H9 (cell line): ENCODE data around the gene IQSEC1. TPM values are rescaled to one million over a fixed set of nuclear protein-coding genes. Genes with fewer than 3 reads are reported as not detected.

Source experiments
- DNase-seq: peaks from one replicate; pipeline ENCODE4 v3.0.0-alpha.2; 2017
- H2AFZ ChIP-seq: one replicate; pipeline ENCODE4 v1.6.1; 2013; ENCODE audit warnings: mild to moderate bottlenecking, low read length, control low read depth, moderate library complexity
- H2AK5ac ChIP-seq: 2 replicates; pipeline ENCODE4 v1.6.1; 2013; ENCODE audit warnings: low read length, control low read depth, mixed read lengths; ENCODE audit not compliant: insufficient read length
- H2BK120ac ChIP-seq: one replicate; pipeline ENCODE4 v1.6.1; 2013; ENCODE audit warnings: low read depth, mild to moderate bottlenecking, low read length, control low read depth, inconsistent platforms; ENCODE audit not compliant: poor library complexity, severe bottlenecking
- H2BK12ac ChIP-seq: 2 replicates; pipeline ENCODE4 v1.6.1; 2013; ENCODE audit warnings: low read length, control low read depth, mixed read lengths, low read depth; ENCODE audit not compliant: insufficient read length
- H2BK15ac ChIP-seq: 2 replicates; pipeline ENCODE4 v1.6.1; 2013; ENCODE audit warnings: low read depth, low read length, control low read depth
- H2BK20ac ChIP-seq: one replicate; pipeline ENCODE4 v1.6.1; 2013; ENCODE audit warnings: low read depth, mild to moderate bottlenecking, low read length, control low read depth, inconsistent platforms; ENCODE audit not compliant: poor library complexity, severe bottlenecking
- H2BK5ac ChIP-seq: 2 replicates; pipeline ENCODE4 v1.6.1; 2013; ENCODE audit warnings: low read length, control low read depth, mixed read lengths; ENCODE audit not compliant: insufficient read length
- H3K14ac ChIP-seq: 2 replicates; pipeline ENCODE4 v1.6.1; 2013; ENCODE audit warnings: low read length, control low read depth; ENCODE audit not compliant: insufficient read depth
- H3K18ac ChIP-seq: 2 replicates; pipeline ENCODE4 v1.6.1; 2013; ENCODE audit warnings: low read depth, mild to moderate bottlenecking, mixed read lengths, low read length, control low read depth; ENCODE audit not compliant: insufficient read length
- H3K23ac ChIP-seq: 2 replicates; pipeline ENCODE4 v1.6.1; 2013; ENCODE audit warnings: low read length, control low read depth, mixed read lengths, low read depth; ENCODE audit not compliant: insufficient read length
- H3K23me2 ChIP-seq: 2 replicates; pipeline ENCODE4 v1.6.1; 2013; ENCODE audit warnings: low read depth, mild to moderate bottlenecking, mixed read lengths, low read length, control low read depth; ENCODE audit not compliant: insufficient read length, poor library complexity, severe bottlenecking
- H3K27ac ChIP-seq: 2 replicates; pipeline ENCODE4 v1.5.1; 2013; ENCODE audit warnings: low read length, control low read depth, mixed read lengths, low read depth; ENCODE audit not compliant: insufficient read length
- H3K27me3 ChIP-seq: 2 replicates; pipeline ENCODE4 v1.6.1; 2013; ENCODE audit warnings: low read length, control low read depth, inconsistent platforms; ENCODE audit not compliant: insufficient read depth
- H3K4ac ChIP-seq: 2 replicates; pipeline ENCODE4 v1.6.1; 2013; ENCODE audit warnings: low read depth, mild to moderate bottlenecking, control low read depth, inconsistent platforms, low read length, moderate library complexity
- H3K4me1 ChIP-seq: 2 replicates; pipeline ENCODE4 v1.6.1; 2013; ENCODE audit warnings: low read length, control low read depth, inconsistent platforms; ENCODE audit not compliant: insufficient read depth
- H3K4me2 ChIP-seq: 2 replicates; pipeline ENCODE4 v1.6.1; 2013; ENCODE audit warnings: low read length, control low read depth, mixed read lengths; ENCODE audit not compliant: insufficient read length, insufficient read depth
- H3K56ac ChIP-seq: 2 replicates; pipeline ENCODE4 v1.6.1; 2013; ENCODE audit warnings: low read depth, mild to moderate bottlenecking, mixed read lengths, low read length, control low read depth; ENCODE audit not compliant: insufficient read length
- H3K79me1 ChIP-seq: 2 replicates; pipeline ENCODE4 v1.6.1; 2013; ENCODE audit warnings: low read depth, mild to moderate bottlenecking, moderate library complexity, low read length, control low read depth, inconsistent platforms; ENCODE audit not compliant: insufficient read depth, poor library complexity, severe bottlenecking
- H3K79me2 ChIP-seq: 2 replicates; pipeline ENCODE4 v1.6.1; 2013; ENCODE audit warnings: low read length, control low read depth, inconsistent platforms; ENCODE audit not compliant: insufficient read depth
- H3K9ac ChIP-seq: 2 replicates; pipeline ENCODE4 v1.6.1; 2013; ENCODE audit warnings: low read length, control low read depth, mixed read lengths; ENCODE audit not compliant: insufficient read length; ENCODE audit errors: extremely low read depth
- H3K9me3 ChIP-seq: one replicate; pipeline ENCODE4 v1.6.1; 2013; ENCODE audit warnings: low read depth, low read length, inconsistent platforms; ENCODE audit not compliant: control insufficient read depth
- H3T11ph ChIP-seq: one replicate; pipeline ENCODE4 v1.6.1; 2013; ENCODE audit warnings: mild to moderate bottlenecking, low read length, control low read depth, inconsistent platforms
- H4K20me1 ChIP-seq: one replicate; pipeline ENCODE4 v1.6.1; 2013; ENCODE audit not compliant: control insufficient read depth, insufficient read length, insufficient read depth
- H4K5ac ChIP-seq: 2 replicates; pipeline ENCODE4 v1.6.1; 2013; ENCODE audit warnings: low read depth, mild to moderate bottlenecking, mixed read lengths, low read length, control low read depth; ENCODE audit not compliant: insufficient read length
- H4K8ac ChIP-seq: replicated peaks from 2 replicates; pipeline ENCODE4 v1.6.1; 2013; ENCODE audit warnings: low read length, control low read depth, mixed read lengths, low read depth; ENCODE audit not compliant: insufficient read length
- H4K91ac ChIP-seq: 2 replicates; pipeline ENCODE4 v1.6.1; 2013; ENCODE audit warnings: low read depth, mild to moderate bottlenecking, moderate library complexity, mixed read lengths, low read length, control low read depth; ENCODE audit not compliant: insufficient read length
- H3K27ac Mint-ChIP-seq, 3 experiments: 2 replicates in 2 of 3; 3 replicates in 1 of 3; pipeline ENCODE4 v1.8.0; 2020 to 2021; ENCODE audit warnings: mixed read lengths in 3 of 3, mild to moderate bottlenecking in 1 of 3, moderate library complexity in 1 of 3
- H3K27me3 Mint-ChIP-seq: 2 replicates; pipeline ENCODE4 v1.8.0; 2021; ENCODE audit warnings: low read depth, mild to moderate bottlenecking, moderate library complexity, mixed read lengths
- H3K36me3 Mint-ChIP-seq, 3 experiments: 2 replicates in 2 of 3; 3 replicates in 1 of 3; pipeline ENCODE4 v1.8.0; 2020 to 2021; ENCODE audit warnings: low read depth in 3 of 3, mixed read lengths in 3 of 3; ENCODE audit not compliant: insufficient read depth in 1 of 3
- H3K4me1 Mint-ChIP-seq, 2 experiments: 2 replicates each; pipeline ENCODE4 v1.8.0; 2020; ENCODE audit warnings: mixed read lengths in 2 of 2
- H3K4me3 Mint-ChIP-seq, 2 experiments: 2 replicates in 1 of 2; 3 replicates in 1 of 2; pipeline ENCODE4 v1.8.0; 2020 to 2021; ENCODE audit warnings: mild to moderate bottlenecking in 2 of 2, mixed read lengths in 2 of 2, moderate library complexity in 1 of 2
- H3K9me3 Mint-ChIP-seq, 2 experiments: 2 replicates in 1 of 2; 3 replicates in 1 of 2; pipeline ENCODE4 v1.8.0; 2020; ENCODE audit warnings: mild to moderate bottlenecking in 2 of 2, mixed read lengths in 2 of 2, moderate library complexity in 1 of 2
- WGBS: extraction: QIAGEN DNeasy Blood & Tissue Kit; methylation state at CpG from one replicate; pipeline ENCODE4 v1.1.7; 2013; ENCODE audit warnings: missing lambda C conversion rate, low lambda C conversion rate, mixed read lengths; ENCODE audit not compliant: insufficient read length; ENCODE audit errors: extremely low coverage; 5-methylcytosine and 5-hydroxymethylcytosine counted together
- total RNA-seq: library from RNA; stranded (reverse); gene quantifications from 2 replicates; pipeline ENCODE4 v1.2.1, GENCODE V29; 2021
- TF ChIP-seq, protein P1 (sequence below): fragments of 200-600 bp; sonication (generic); conservative IDR thresholded peaks from 3 replicates; pipeline ENCODE4 v1.8.0; 2021; ENCODE audit warnings: antibody characterized with exemption, mild to moderate bottlenecking

Gene IQSEC1
- total RNA-seq, 1 experiment from 2014 or later: 19.1 TPM

DNA sequence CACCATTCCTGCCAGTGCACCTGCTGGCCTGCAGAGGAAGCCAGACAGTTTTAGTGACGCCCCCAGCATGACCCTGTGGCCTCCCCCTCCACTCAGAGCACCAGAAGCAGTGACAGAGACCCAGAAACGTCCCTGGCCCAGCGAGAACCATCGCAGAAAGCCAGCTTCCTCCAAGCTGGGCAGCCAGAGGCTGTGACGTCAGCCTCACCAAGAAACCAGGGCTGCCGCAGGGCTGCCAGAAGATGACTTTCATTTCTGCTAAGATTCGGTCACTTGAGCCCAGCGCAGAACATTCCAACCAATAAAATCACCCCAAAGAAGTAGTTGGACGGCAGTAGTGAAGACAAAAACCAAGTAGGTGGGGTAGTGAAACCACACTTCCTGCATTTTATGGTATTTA lies 202.3 kb downstream of the IQSEC1 start:
- Histone ChIP-seq H3K4ac (no peak overlapping the region), H4K5ac (no peak overlapping the region), H2BK15ac (no peak overlapping the region), H3K9ac (no peak overlapping the region), H4K20me1 (no peaks in the 10 kb centered on the region), H3K79me1 (no peaks in the 10 kb centered on the region), H2AFZ (no peak overlapping the region), H3K23me2 (peaks cover 9% of the 10 kb centered on the region), H3K4me2 (no peak overlapping the region), H4K91ac (no peak overlapping the region), H3K4me1 (no peaks in the 10 kb centered on the region; the same call in 1 of the 2 replicates), H3K56ac (no peak overlapping the region), H3K18ac (no peak overlapping the region), H3T11ph (no peak overlapping the region), H2AK5ac (no peak overlapping the region), H2BK120ac (no peak overlapping the region), H3K27ac (no peak overlapping the region), H3K27me3 (no peaks in the 10 kb centered on the region), H4K8ac (no peak overlapping the region), H3K79me2 (no peaks in the 10 kb centered on the region), H2BK12ac (no peak overlapping the region), H3K14ac (peak overlapping the region; percentile 35; the same call in 1 of the 2 replicates), H3K9me3 (no peaks in the 10 kb centered on the region), H3K23ac (no peak overlapping the region), H2BK5ac (no peak overlapping the region), H2BK20ac (no peak overlapping the region)
- Mint-ChIP-seq H3K27ac (no peak overlapping the region), H3K4me1 (peaks cover 14 to 20% of the 10 kb centered on the region in 2 experiments), H3K4me3 (no peak overlapping the region; a peak in 1 of 5 replicates), H3K9me3 (no peaks in the 10 kb centered on the region; a peak in 1 of 5 replicates), H3K36me3 (no peaks in the 10 kb centered on the region), H3K27me3 (peaks cover 85% of the 10 kb centered on the region)
- no peak for DNase-seq
- no CpG with 5 or more reads among the region's 9 CpGs for WGBS
- TF ChIP-seq, protein P1, sequence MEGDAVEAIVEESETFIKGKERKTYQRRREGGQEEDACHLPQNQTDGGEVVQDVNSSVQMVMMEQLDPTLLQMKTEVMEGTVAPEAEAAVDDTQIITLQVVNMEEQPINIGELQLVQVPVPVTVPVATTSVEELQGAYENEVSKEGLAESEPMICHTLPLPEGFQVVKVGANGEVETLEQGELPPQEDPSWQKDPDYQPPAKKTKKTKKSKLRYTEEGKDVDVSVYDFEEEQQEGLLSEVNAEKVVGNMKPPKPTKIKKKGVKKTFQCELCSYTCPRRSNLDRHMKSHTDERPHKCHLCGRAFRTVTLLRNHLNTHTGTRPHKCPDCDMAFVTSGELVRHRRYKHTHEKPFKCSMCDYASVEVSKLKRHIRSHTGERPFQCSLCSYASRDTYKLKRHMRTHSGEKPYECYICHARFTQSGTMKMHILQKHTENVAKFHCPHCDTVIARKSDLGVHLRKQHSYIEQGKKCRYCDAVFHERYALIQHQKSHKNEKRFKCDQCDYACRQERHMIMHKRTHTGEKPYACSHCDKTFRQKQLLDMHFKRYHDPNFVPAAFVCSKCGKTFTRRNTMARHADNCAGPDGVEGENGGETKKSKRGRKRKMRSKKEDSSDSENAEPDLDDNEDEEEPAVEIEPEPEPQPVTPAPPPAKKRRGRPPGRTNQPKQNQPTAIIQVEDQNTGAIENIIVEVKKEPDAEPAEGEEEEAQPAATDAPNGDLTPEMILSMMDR: no peak
